Trophoblast cell (in vitro differentiated cells and primary cell): Measurements from ENCODE around the gene BAAT.
"Not testable (repeated sequence)": the region's sequence is repeated elsewhere in the genome, so short reads cannot be mapped to it uniquely, and the experiment has no call there.

Source experiments
- DNase-seq, 2 donors: peaks; one replicate each; pipeline ENCODE4 v3.0.0-alpha.2; 2016
- H2AFZ ChIP-seq: 2 replicates; pipeline ENCODE4 v1.6.1; 2013; ENCODE audit warnings: low read length, moderate library complexity, mild to moderate bottlenecking; ENCODE audit not compliant: insufficient read depth, poor library complexity
- H2AK5ac ChIP-seq: 2 replicates; pipeline ENCODE4 v1.6.1; 2013; ENCODE audit warnings: mild to moderate bottlenecking, low read length
- H2BK120ac ChIP-seq: 2 replicates; pipeline ENCODE4 v1.6.1; 2013; ENCODE audit warnings: low read length, mild to moderate bottlenecking, moderate library complexity; ENCODE audit not compliant: insufficient read depth, poor library complexity
- H2BK12ac ChIP-seq: 2 replicates; pipeline ENCODE4 v1.6.1; 2013; ENCODE audit warnings: mild to moderate bottlenecking, low read length, moderate library complexity
- H2BK5ac ChIP-seq: 2 replicates; pipeline ENCODE4 v1.6.1; 2013; ENCODE audit warnings: low read length, low read depth, moderate library complexity, mild to moderate bottlenecking; ENCODE audit not compliant: poor library complexity
- H3K14ac ChIP-seq: 2 replicates; pipeline ENCODE4 v1.6.1; 2013; ENCODE audit warnings: mild to moderate bottlenecking, low read length
- H3K18ac ChIP-seq: 2 replicates; pipeline ENCODE4 v1.6.1; 2013; ENCODE audit warnings: mild to moderate bottlenecking, low read length
- H3K23ac ChIP-seq: 2 replicates; pipeline ENCODE4 v1.6.1; 2013; ENCODE audit warnings: low read length
- H3K27ac ChIP-seq: 2 replicates; pipeline ENCODE4 v1.5.1; 2013; ENCODE audit warnings: low read depth, mild to moderate bottlenecking, inconsistent platforms, low read length, moderate library complexity
- H3K27me3 ChIP-seq: 2 replicates; pipeline ENCODE4 v1.6.1; 2013; ENCODE audit warnings: inconsistent platforms, mild to moderate bottlenecking, low read length, moderate library complexity; ENCODE audit not compliant: insufficient read depth
- H3K36me3 ChIP-seq, 2 experiments: 1 replicate in 1 of 2; 2 replicates in 1 of 2; pipeline ENCODE4 v1.6.1; 2013; ENCODE audit warnings: low read length in 2 of 2, mild to moderate bottlenecking in 2 of 2, moderate library complexity in 1 of 2; ENCODE audit not compliant: insufficient read depth in 2 of 2, control insufficient read depth in 1 of 2
- H3K4ac ChIP-seq: 2 replicates; pipeline ENCODE4 v1.6.1; 2013; ENCODE audit warnings: low read depth, mild to moderate bottlenecking, low read length, moderate library complexity
- H3K4me1 ChIP-seq, 2 experiments: 1 replicate in 1 of 2; 2 replicates in 1 of 2; pipeline ENCODE4 v1.6.1; 2013; ENCODE audit warnings: low read length in 2 of 2, mild to moderate bottlenecking in 2 of 2, moderate library complexity in 1 of 2; ENCODE audit not compliant: insufficient read depth in 2 of 2, control insufficient read depth in 1 of 2
- H3K4me2 ChIP-seq: 2 replicates; pipeline ENCODE4 v1.6.1; 2013; ENCODE audit warnings: inconsistent platforms, mild to moderate bottlenecking, low read length, moderate library complexity
- H3K4me3 ChIP-seq: 2 replicates; pipeline ENCODE4 v1.5.1; 2013; ENCODE audit warnings: mild to moderate bottlenecking, low read depth, low read length, inconsistent platforms
- H3K79me1 ChIP-seq: one replicate; pipeline ENCODE4 v1.6.1; 2013; ENCODE audit warnings: low read length
- H3K79me2 ChIP-seq: 2 replicates; pipeline ENCODE4 v1.6.1; 2013; ENCODE audit warnings: low read length, mild to moderate bottlenecking; ENCODE audit not compliant: control insufficient read depth, insufficient read depth, poor library complexity
- H3K9ac ChIP-seq: 2 replicates; pipeline ENCODE4 v1.6.1; 2013; ENCODE audit warnings: mild to moderate bottlenecking, low read length
- H3K9me3 ChIP-seq: 2 replicates; pipeline ENCODE4 v1.6.1; 2013; ENCODE audit warnings: low read depth, mild to moderate bottlenecking, control low read depth, inconsistent platforms, low read length; ENCODE audit not compliant: insufficient read depth
- H4K12ac ChIP-seq: 2 replicates; pipeline ENCODE4 v1.6.1; 2013; ENCODE audit warnings: low read depth, mild to moderate bottlenecking, low read length, moderate library complexity
- H4K8ac ChIP-seq: 2 replicates; pipeline ENCODE4 v1.6.1; 2013; ENCODE audit warnings: low read depth, mild to moderate bottlenecking, low read length, moderate library complexity
- H4K91ac ChIP-seq: one replicate; pipeline ENCODE4 v1.6.1; 2013; ENCODE audit warnings: low read depth, mild to moderate bottlenecking, low read length, moderate library complexity
- WGBS: extraction: QIAGEN DNeasy Blood & Tissue Kit; methylation state at CpG from one replicate; pipeline ENCODE4 v1.1.7; 2013; ENCODE audit warnings: missing lambda C conversion rate; ENCODE audit not compliant: insufficient read length, insufficient coverage; ENCODE audit errors: extremely low coverage; 5-methylcytosine and 5-hydroxymethylcytosine counted together

Gene BAAT

GRCh38 chr9:101333926-101334702 lies 50.7 kb downstream of the BAAT start:
- no peak overlapping the region for H3K4ac ChIP-seq
- H4K12ac ChIP-seq, result no peak overlapping the region
- no peak overlapping the region for H3K18ac ChIP-seq
- H2AK5ac ChIP-seq, result no peak overlapping the region
- H3K27me3 ChIP-seq, result no peaks in the 10 kb centered on the region
- no peak overlapping the region for H4K91ac ChIP-seq
- H3K4me3 ChIP-seq, result no peak overlapping the region
- H2BK120ac ChIP-seq, result no peak overlapping the region
- no peak for DNase-seq
- no peak overlapping the region for H3K9ac ChIP-seq
- H3K14ac ChIP-seq, result no peak overlapping the region
- no peak overlapping the region for H4K8ac ChIP-seq
- H3K4me1 ChIP-seq, result no peaks in the 10 kb centered on the region
- H3K23ac ChIP-seq, result no peak overlapping the region
- no peaks in the 10 kb centered on the region for H3K36me3 ChIP-seq
- H3K4me2 ChIP-seq, result no peak overlapping the region
- H3K27ac ChIP-seq, result no peak overlapping the region
- no peaks in the 10 kb centered on the region for H3K79me2 ChIP-seq
- no peak overlapping the region for H2BK5ac ChIP-seq
- no peaks in the 10 kb centered on the region for H3K9me3 ChIP-seq
- no peaks in the 10 kb centered on the region for H3K79me1 ChIP-seq
- no peak overlapping the region for H2BK12ac ChIP-seq
- no CpG with 5 or more reads among the region's 25 CpGs for WGBS
- H2AFZ ChIP-seq, result no peak overlapping the region

- Histone ChIP-seq H2BK120ac (no peak overlapping the region), H3K27ac (no peak overlapping the region), H3K9me3 (no peaks in the 10 kb centered on the region), H4K91ac (no peak overlapping the region), H2BK12ac (no peak overlapping the region), H3K79me1 (no peaks in the 10 kb centered on the region), H3K18ac (no peak overlapping the region), H4K12ac (no peak overlapping the region), H3K27me3 (no peaks in the 10 kb centered on the region), H3K36me3 (no peaks in the 10 kb centered on the region), H2BK5ac (no peak overlapping the region), H3K4me2 (no peak overlapping the region), H3K4me3 (no peak overlapping the region), H3K4ac (no peak overlapping the region), H3K9ac (no peak overlapping the region), H3K14ac (no peak overlapping the region), H2AFZ (no peak overlapping the region), H4K8ac (no peak overlapping the region), H3K79me2 (no peaks in the 10 kb centered on the region), H3K4me1 (no peaks in the 10 kb centered on the region), H3K23ac (no peak overlapping the region), H2AK5ac (no peak overlapping the region)
- DNase-seq, result no peak
- no CpG with 5 or more reads among the region's 4 CpGs for WGBS
Measured at GRCh38 chr9:101333490-101333889, 51.3 kb downstream of the BAAT start.

- WGBS, result no CpG with 5 or more reads among the region's 1 CpG
- no peak overlapping the region for H2AFZ ChIP-seq
- no peak overlapping the region for H3K4ac ChIP-seq
Measured at GRCh38 chr9:101332362-101332761, 52.4 kb downstream of the BAAT start.

GRCh38 chr9:101327422-101327909 lies 57.3 kb downstream of the BAAT start:
- DNase-seq, H3K36me3 ChIP-seq, H3K27me3 ChIP-seq, H4K12ac ChIP-seq, H3K27ac ChIP-seq, H3K4ac ChIP-seq, H3K79me2 ChIP-seq, H2BK120ac ChIP-seq, H3K4me2 ChIP-seq, H3K18ac ChIP-seq, H3K9me3 ChIP-seq, H4K8ac ChIP-seq, H4K91ac ChIP-seq, H3K23ac ChIP-seq, H2AK5ac ChIP-seq, H3K4me1 ChIP-seq, H3K4me3 ChIP-seq, H3K9ac ChIP-seq, H3K79me1 ChIP-seq, H2AFZ ChIP-seq, H2BK12ac ChIP-seq, H3K14ac ChIP-seq, H2BK5ac ChIP-seq: not testable (repeated sequence)
- no CpG with 5 or more reads among the region's 3 CpGs for WGBS

More at GRCh38 chr9:101332362-101332761, 52.4 kb downstream of the BAAT start:
- Histone ChIP-seq H3K14ac (no peak overlapping the region), H3K9me3 (no peaks in the 10 kb centered on the region), H3K79me1 (no peaks in the 10 kb centered on the region), H2AK5ac (no peak overlapping the region), H4K8ac (no peak overlapping the region), H3K4me3 (no peak overlapping the region), H4K12ac (no peak overlapping the region), H3K27ac (no peak overlapping the region), H3K23ac (no peak overlapping the region), H3K36me3 (no peaks in the 10 kb centered on the region), H4K91ac (no peak overlapping the region), H2BK120ac (no peak overlapping the region), H2BK12ac (no peak overlapping the region), H3K18ac (no peak overlapping the region), H2BK5ac (no peak overlapping the region), H3K9ac (no peak overlapping the region), H3K79me2 (no peaks in the 10 kb centered on the region), H3K27me3 (no peaks in the 10 kb centered on the region), H3K4me2 (no peak overlapping the region), H3K4me1 (no peaks in the 10 kb centered on the region)
- no peak for DNase-seq
